Gastroesophageal sphincter (tissue), 4 donors: ENCODE measurements around the gene DBN1. TPM values are rescaled to one million over a fixed set of nuclear protein-coding genes. Genes with fewer than 3 reads are reported as not detected.

ENCODE experiments used
- ATAC-seq: fragments of 150-250 bp; one replicate; pipeline ENCODE4 v1.9.1; 2016; ENCODE audit warnings: mild to moderate bottlenecking, moderate library complexity
- H3K27ac ChIP-seq, 4 donors: fragments of 200-600 bp; sonication (generic) in 3 of 4; 1 replicate in 3 of 4; 2 replicates in 1 of 4; pipeline ENCODE4 v1.5.1; 2016 to 2019
- H3K27me3 ChIP-seq: fragments of 200-600 bp; sonication (generic); one replicate; pipeline ENCODE4 v1.5.1; 2019
- H3K36me3 ChIP-seq, 2 donors: fragments of 200-600 bp; sonication (generic); one replicate each; pipeline ENCODE4 v1.5.1; 2019; ENCODE audit warnings: control low read depth in 1 of 2
- H3K4me1 ChIP-seq, 3 donors: fragments of 200-600 bp; sonication (generic); 1 replicate in 2 of 3; 2 replicates in 1 of 3; pipeline ENCODE4 v1.5.1; 2016 to 2019; ENCODE audit warnings: control low read depth in 2 of 3
- H3K4me3 ChIP-seq, 2 donors: fragments of 200-600 bp; sonication (generic); one replicate each; pipeline ENCODE4 v1.5.1; 2019; ENCODE audit warnings: mild to moderate bottlenecking in 1 of 2, moderate library complexity in 1 of 2
- H3K9me3 ChIP-seq, 3 donors: fragments of 200-600 bp; sonication (generic); one replicate each; pipeline ENCODE4 v1.5.1; 2017 to 2019; ENCODE audit warnings: control low read depth in 2 of 3
- EP300 ChIP-seq: sonication (generic); formaldehyde crosslinking; IDR thresholded peaks from one replicate; pipeline ENCODE4 v1.6.1; 2017; ENCODE audit warnings: antibody characterized with exemption, mild to moderate bottlenecking
- POLR2A ChIP-seq, 2 donors: fragments of 450-650 bp; IDR thresholded peaks; one replicate each; pipeline ENCODE4 v1.6.1; 2017; ENCODE audit warnings: antibody characterized with exemption in 2 of 2, mild to moderate bottlenecking in 2 of 2, moderate library complexity in 1 of 2
- POLR2AphosphoS5 ChIP-seq: sonication (generic); formaldehyde crosslinking; IDR thresholded peaks from one replicate; pipeline ENCODE4 v1.6.1; 2017; ENCODE audit warnings: antibody characterized with exemption
- WGBS, 2 donors: methylation state at CpG; one replicate each; pipeline ENCODE4 v1.1.5; 2018; ENCODE audit warnings: low coverage in 1 of 2; 5-methylcytosine and 5-hydroxymethylcytosine counted together
- total RNA-seq, 4 donors: library from RNA; depleted of rRNA; stranded (reverse); fragments of >200 nt; gene quantifications; one replicate each; pipeline ENCODE4 v1.1.0, GENCODE V29; 2016
- TF ChIP-seq, protein P1 (sequence below), 4 experiments: fragments of 200-600 bp in 2 of 4; fragments of 450-650 bp in 2 of 4; sonication (generic) in 1 of 4; IDR thresholded peaks; one replicate each; pipeline ENCODE4 v1.5.1; 2017 to 2019; ENCODE audit warnings: antibody characterized with exemption in 4 of 4, mild to moderate bottlenecking in 2 of 4, moderate library complexity in 2 of 4

The DBN1 gene
- total RNA-seq, 4 donors from 2014 or later = 87.1 to 154 (median 124) TPM

- Histone ChIP-seq H3K4me3 (peak within 1 kb of the TSS; percentile 48 to 91), H3K9me3 (no peaks in the 10 kb centered on the region)
- TF ChIP-seq POLR2A (IDR thresholded peaks at IDR 0.05) (peak in 1 of 2 donors; percentile 6), POLR2AphosphoS5 (peak; percentile 97), EP300 (no peak)
- TF ChIP-seq, protein P1, sequence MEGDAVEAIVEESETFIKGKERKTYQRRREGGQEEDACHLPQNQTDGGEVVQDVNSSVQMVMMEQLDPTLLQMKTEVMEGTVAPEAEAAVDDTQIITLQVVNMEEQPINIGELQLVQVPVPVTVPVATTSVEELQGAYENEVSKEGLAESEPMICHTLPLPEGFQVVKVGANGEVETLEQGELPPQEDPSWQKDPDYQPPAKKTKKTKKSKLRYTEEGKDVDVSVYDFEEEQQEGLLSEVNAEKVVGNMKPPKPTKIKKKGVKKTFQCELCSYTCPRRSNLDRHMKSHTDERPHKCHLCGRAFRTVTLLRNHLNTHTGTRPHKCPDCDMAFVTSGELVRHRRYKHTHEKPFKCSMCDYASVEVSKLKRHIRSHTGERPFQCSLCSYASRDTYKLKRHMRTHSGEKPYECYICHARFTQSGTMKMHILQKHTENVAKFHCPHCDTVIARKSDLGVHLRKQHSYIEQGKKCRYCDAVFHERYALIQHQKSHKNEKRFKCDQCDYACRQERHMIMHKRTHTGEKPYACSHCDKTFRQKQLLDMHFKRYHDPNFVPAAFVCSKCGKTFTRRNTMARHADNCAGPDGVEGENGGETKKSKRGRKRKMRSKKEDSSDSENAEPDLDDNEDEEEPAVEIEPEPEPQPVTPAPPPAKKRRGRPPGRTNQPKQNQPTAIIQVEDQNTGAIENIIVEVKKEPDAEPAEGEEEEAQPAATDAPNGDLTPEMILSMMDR (IDR thresholded peaks at IDR 0.05) = peak in 3 of 4 experiments; percentile 20 to 40 (median 25)
These were observed 43.5 kb upstream of the DBN1 start, which contains the start of gene DDX41 for GRCh38 chr5:177516601-177517568. Gene DDX41, minus strand, starts transcription at chr5:177516961. Its CDS starts 16 bp downstream, at chr5:177516945.

DNA sequence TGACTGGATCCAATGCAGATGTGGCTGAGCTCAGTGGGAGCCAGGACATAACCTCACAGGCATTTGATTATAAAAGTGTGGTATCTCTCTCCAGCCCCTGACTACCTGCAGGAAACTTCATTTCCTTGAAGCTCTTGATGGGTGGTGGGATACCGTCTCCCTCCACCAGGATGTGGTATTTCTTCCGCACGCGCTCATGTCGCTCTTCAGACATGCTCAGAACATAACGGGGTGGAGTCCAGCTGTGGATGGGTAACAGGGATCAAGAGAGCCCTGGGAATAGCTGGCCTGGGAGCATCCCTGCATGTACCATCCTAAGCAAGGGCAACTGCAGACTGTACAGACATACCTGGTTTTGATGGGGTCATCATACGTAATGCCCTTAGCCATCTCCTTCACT, 42.1 kb upstream of the DBN1 start:
- peak overlapping the region in 1 of 2 donors; percentile 91 for H3K4me3 ChIP-seq
- 63% methylated on average over 2 of the region's 7 CpGs; no CpG with 5 or more reads in 1 of the 2 donors for WGBS, 2 donors

More at GRCh38 chr5:177516601-177517568, 43.5 kb upstream of the DBN1 start, which contains the start of gene DDX41:
- WGBS, 2 donors = 0 to 4% methylated on average over 1 to 4 of the region's 96 CpGs
- Histone ChIP-seq H3K36me3 (peaks cover 0 to 69% of the 10 kb centered on the region in 2 donors), H3K4me1 (peaks cover 0 to 43% (median 13%) of the 10 kb centered on the region in 3 donors), H3K27ac (peak within 1 kb of the TSS; percentile 69 to 90 (median 86)), H3K27me3 (no peaks in the 10 kb centered on the region)
- peak; percentile 96 for ATAC-seq

DNA sequence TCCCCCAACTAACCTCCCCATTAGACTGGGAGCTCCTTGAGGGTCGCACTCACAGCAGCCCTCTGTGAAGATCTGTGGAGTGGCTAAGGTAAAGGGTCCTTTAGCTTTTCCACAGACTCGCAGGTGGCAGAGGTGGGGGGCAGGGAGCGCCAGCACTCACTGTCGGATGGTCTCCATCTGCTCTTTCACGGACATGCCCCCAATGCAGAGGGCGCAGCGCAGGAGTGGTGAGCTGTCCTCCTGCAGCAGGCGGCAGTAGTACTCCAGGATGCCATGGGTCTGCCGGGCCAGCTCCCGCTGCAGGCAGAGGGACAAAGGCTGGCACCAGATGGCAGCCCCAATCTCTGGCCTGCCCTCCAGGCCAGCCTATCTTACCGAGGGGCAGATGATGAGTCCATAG, 41.1 kb upstream of the DBN1 start:
- H3K27ac ChIP-seq = no peak overlapping the region
- peaks cover 0 to 39% (median 13%) of the 10 kb centered on the region in 3 donors for H3K4me1 ChIP-seq
- H3K9me3 ChIP-seq = no peaks in the 10 kb centered on the region
- 80% methylated on average over 1 of the region's 11 CpGs; no CpG with 5 or more reads in 1 of the 2 donors for WGBS, 2 donors
- no peaks in the 10 kb centered on the region for H3K27me3 ChIP-seq
- H3K4me3 ChIP-seq = no peak overlapping the region
- TF ChIP-seq, protein P1 (IDR thresholded peaks at IDR 0.05) = no peak
- TF ChIP-seq EP300 = no peak
- no peak for TF ChIP-seq POLR2A (IDR thresholded peaks at IDR 0.05)
- ATAC-seq = no peak
- H3K36me3 ChIP-seq = peaks cover 0 to 66% of the 10 kb centered on the region in 2 donors

More for the DNA sequence above, 42.1 kb upstream of the DBN1 start:
- no peak for ATAC-seq
- H3K27me3 ChIP-seq = no peaks in the 10 kb centered on the region
- no peak for TF ChIP-seq POLR2A (IDR thresholded peaks at IDR 0.05)
- no peak for TF ChIP-seq POLR2AphosphoS5
- TF ChIP-seq, protein P1 (IDR thresholded peaks at IDR 0.05) = no peak
- TF ChIP-seq EP300 = no peak
- peaks cover 0 to 43% (median 13%) of the 10 kb centered on the region in 3 donors for H3K4me1 ChIP-seq
- no peaks in the 10 kb centered on the region for H3K9me3 ChIP-seq
- H3K36me3 ChIP-seq = peaks cover 0 to 69% of the 10 kb centered on the region in 2 donors
- H3K27ac ChIP-seq = no peak overlapping the region

DNA sequence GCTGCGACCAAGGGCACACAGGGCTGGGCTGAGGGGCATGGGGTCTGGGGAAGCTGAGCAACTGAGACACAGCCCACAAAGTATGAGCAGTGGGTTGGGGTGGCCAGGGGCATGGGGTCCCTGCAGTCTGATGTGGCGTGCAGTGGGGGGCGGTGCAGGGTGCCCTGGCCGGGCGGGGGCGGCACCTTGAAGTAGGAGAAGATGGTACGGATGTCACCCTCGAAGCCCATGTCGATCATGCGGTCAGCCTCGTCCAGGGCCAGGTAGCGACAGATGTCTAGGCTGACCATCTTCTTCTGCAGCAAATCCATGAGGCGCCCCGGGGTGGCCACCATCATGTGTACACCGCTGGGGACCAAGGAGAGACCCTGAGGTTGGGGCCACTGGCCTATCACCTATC, 40.1 kb upstream of the DBN1 start:
- Histone ChIP-seq H3K4me3 (no peak overlapping the region), H3K27me3 (no peaks in the 10 kb centered on the region), H3K4me1 (peaks cover 0 to 31% (median 13%) of the 10 kb centered on the region in 3 donors), H3K27ac (no peak overlapping the region), H3K9me3 (no peaks in the 10 kb centered on the region), H3K36me3 (peaks cover 0 to 61% of the 10 kb centered on the region in 2 donors)
- ATAC-seq = no peak
- 100% methylated on average over 8 of the region's 15 CpGs; no CpG with 5 or more reads in 1 of the 2 donors for WGBS, 2 donors
- no peak for TF ChIP-seq POLR2A (IDR thresholded peaks at IDR 0.05)
- no peak for TF ChIP-seq POLR2AphosphoS5
- TF ChIP-seq, protein P1 (IDR thresholded peaks at IDR 0.05) = no peak
- TF ChIP-seq EP300 = no peak
